ENCODE results near the gene ARHGEF12.

DNA sequence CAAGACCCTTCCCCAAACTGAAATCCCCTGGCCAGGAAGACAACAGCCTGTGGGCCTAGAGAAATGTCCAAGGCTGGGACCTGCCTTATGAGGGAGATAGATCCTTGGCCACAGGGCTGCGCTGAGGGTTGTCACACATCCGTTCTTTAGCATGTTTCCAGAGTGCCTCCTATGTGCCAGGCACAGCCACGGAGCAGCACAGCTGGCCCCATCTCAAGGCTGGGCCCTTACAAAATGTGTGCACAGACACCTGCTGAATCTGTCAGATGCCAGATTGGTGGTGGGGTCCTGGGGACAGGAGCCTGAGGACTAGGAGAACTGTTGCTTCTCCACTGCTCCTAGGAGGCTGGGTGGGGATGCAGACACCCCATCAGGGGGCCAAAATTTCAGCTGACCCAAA is 186.5 kb downstream of the ARHGEF12 start:
- no peak for TF ChIP-seq POLR2A (IDR thresholded peaks at IDR 0.05)
- no peak for TF ChIP-seq EP300 (IDR thresholded peaks at IDR 0.05)
